ENCODE results near the gene TRIM47.
"Not testable (repeated sequence)": the region's sequence is repeated elsewhere in the genome, so short reads cannot be mapped to it uniquely, and the experiment has no call there.

TRIM47 gene

DNA sequence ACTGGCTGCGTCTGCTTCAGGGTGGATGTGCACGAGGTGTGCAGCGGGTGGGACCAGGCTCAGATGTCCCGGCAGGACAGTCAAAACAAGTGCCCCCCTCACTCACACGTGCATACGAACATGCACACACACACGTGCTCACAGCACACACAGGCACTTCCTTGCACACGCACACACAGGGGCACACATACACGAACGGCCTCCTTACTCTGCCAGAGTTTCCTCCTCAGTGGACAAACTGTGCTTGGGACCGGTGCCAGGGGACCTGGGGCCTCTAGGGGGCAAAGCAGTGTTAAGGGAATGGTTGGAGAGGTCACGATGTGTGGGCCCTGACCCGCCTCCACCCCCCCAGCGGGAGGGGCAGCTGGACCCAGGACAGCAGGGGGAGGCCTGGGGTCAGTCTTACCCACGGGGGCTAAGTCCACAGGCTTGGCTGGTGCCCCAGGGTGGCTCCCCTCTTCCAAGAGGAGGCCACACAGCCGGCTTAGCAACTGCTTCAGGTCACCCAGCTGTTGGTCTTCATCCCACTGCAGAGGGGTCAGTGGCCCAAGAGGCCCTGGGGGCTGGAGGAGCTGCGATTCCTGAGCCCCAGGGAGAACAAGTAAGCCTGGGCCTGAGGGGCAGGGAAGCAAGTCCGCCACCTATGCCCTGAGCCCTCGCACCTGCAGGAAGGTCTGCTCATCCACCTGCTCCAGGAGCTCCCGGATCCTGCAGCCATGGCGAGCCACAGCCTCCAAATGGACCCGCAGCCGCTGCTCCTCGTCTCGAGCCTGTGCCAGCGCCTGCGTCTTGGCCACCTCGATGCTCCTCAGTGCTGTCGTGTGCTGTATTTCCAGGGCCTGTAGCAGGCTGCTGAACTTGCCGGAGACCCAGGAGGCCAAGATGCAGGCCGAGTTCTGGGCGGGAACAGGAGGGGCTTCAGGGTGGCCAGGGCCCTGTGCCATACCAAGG, 13.5 kb upstream of the TRIM47 start:
- no peak for DNase-seq (ENCODE audit: low read depth)

DNA sequence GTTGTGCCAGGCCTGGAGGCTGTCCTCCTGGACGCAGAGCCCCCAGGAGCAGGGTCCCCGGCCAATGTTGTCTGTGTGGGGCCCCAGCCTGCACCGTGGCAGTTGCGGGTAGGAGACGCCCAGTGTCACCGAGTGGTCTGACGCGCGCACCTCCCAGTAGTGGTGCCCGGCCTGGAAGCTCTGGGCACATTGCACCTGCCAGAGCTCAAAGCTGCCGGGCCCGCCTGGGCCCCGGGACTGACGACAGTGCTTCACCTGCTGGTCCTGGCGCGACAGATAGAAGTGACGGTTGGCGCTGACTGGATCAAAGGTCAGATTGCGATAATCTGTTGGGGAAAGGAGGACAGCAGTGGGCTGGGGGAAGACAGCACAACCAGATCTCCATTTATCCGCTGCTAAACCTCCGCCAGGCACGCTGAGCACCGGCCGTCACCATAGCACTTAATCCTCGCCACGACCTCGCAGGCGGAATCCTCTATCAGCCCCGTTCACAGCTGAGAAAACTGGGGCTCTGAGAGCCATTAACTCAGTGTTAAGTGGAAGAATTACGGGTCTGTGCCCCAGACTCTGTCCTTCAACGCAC, 12.7 kb upstream of the TRIM47 start:
- DNase-seq (ENCODE audit: low read depth): no peak

DNA sequence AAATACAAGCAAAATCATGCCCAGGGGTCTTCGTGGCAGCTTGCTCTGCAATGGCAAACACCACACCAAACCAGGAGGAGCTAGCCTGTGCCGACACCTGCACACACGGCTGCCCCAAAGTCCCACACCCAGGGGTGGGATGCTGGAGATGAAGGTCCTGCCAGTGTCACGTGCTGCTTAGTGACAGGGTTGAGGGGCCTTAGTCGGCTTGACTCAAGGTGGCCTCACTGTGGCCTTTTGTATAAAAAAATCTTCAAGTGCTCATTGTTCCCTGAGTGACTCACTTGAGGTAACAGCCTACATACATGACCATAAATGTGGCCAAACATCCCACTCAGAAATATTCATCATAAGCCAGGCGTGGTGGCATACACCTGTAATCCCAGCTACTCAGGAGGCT, 11.1 kb upstream of the TRIM47 start:
- DNase-seq (ENCODE audit: low read depth): no peak

DNA sequence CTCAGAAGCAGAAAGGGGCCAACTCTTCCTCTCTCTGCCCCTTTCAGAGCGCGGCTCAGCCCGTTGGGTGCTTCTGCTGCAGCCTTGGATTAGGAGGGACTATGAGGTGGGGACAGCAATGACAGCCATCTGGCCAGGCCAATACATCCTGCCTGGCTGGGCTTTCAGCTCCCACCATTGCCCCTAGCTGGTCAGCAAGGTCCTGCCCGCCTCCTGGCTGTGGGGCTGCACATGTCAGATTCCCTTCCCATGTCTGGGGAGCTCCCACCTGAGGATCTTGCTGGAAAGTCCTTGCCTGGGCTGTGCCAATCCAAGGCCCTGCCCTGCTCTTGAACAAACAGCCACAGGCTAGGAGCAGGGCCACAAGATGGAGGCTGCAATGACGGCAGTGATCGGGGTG, 10.1 kb upstream of the TRIM47 start:
- DNase-seq (ENCODE audit: low read depth): no peak

- not testable (repeated sequence) for DNase-seq (ENCODE audit: low read depth)
These were observed 7.5 kb upstream of the TRIM47 start for GRCh38 chr17:75885860-75886259.

DNA sequence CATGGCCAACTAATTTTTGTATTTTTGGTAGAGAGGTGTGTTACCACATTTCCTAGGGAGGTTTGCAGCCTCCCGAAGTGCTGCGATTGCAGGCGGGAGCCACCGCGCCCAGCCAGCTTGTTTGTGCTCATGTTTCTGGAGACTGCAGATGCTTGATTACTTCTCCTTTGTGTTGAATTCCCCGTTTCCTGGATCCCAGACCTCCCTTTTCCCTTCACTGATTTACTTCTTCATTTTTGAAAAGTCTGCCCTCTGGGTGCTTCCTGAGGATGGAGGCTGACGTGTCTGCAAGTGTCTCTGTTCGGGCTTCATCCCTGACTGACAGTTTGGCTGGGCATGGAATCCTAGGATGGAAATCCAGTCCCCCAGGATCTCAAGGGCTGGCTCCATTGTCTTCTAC, 7.0 kb upstream of the TRIM47 start:
- DNase-seq (ENCODE audit: low read depth): no peak

- DNase-seq (ENCODE audit: low read depth): no peak
These were observed 3.5 kb upstream of the TRIM47 start for GRCh38 chr17:75881678-75882454.

GRCh38 chr17:75880266-75880665, 1.9 kb upstream of the TRIM47 start:
- no peak for DNase-seq (ENCODE audit: low read depth)

GRCh38 chr17:75877752-75878173, 618 bp downstream of the TRIM47 start:
- DNase-seq (ENCODE audit: low read depth): peak; percentile 74

DNA sequence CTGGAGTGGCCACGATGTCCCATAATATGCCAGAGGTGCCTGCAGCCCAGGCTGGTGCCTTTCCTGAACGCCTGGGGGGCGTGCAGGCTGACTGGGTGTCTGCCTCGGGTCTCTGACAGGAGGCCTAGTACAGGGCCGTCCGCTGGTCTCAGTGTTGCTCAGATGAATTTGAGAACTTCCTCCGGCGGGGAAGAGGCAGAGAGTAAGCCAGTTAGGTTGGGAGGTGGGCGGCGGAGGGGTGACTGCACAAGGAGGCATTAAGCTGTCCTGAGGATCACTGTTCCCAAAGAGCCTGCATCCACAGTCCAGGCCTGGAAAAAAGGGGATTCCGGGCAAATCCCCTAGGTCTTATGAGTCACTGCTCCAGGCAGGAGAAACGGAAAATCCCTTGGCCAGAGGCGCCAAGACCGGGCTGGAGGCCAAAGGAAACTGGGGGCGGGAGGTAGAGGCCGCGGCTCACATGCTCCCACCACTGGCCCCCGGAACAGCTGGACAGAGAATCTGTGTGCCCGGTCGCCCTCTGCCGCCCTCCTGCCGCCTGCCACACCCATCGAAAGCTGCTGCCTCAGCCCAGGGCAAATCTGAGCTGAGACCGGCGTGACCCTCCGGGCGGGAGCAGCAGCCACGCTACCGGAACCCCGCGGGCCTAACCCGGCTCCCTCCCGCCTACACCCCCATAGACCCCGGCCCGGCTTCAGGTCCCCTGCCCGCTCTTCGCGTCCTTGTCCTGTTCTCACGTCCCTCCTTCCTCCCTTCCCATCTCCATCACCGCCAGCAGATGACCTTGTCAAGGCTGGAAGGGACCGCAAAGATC, 1.2 kb downstream of the TRIM47 start:
- DNase-seq (ENCODE audit: low read depth): peak; percentile 38

- peak; percentile 65 for DNase-seq (ENCODE audit: low read depth)
These were observed 2.0 kb downstream of the TRIM47 start for GRCh38 chr17:75876190-75876937.

- DNase-seq (ENCODE audit: low read depth): no peak
These were observed 2.5 kb downstream of the TRIM47 start for GRCh38 chr17:75875940-75876189.

DNA sequence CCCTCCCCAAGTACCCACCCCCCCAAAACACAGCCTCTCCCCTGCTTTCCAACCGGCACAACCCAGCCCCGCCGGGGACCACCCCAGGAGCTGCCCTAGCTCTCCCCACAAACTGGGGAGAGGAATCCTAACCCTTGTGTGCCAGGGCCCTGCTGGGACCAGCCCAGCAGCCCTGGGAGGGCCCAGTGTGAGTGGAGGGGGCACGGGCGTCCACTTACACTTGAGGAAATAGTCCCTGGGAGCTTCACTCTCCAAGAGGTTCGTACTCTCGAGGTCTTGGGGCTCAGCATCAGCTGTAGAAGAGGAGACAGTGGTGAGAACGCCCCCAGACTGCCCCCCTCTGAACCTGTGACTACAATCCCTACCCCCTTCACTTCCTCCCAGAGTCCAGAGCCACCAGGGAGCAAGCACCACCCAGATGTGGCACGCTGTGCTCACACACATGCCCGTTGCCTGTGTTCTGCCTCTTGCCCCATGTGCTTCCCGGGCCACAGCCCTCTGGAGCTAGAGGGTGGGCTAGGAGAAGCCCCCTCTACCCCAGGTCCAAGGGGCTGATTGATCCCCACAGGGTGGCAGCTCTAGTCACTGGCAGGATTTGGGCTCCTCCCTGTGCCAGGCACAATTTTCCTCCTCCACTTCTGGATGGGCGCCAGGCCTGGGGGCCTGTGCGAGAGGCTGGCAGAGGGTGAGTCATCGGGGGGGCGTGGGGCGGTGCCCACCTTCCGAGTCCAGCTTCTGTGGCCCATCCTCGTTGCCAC, 3.0 kb downstream of the TRIM47 start:
- no peak for DNase-seq (ENCODE audit: low read depth)

DNA sequence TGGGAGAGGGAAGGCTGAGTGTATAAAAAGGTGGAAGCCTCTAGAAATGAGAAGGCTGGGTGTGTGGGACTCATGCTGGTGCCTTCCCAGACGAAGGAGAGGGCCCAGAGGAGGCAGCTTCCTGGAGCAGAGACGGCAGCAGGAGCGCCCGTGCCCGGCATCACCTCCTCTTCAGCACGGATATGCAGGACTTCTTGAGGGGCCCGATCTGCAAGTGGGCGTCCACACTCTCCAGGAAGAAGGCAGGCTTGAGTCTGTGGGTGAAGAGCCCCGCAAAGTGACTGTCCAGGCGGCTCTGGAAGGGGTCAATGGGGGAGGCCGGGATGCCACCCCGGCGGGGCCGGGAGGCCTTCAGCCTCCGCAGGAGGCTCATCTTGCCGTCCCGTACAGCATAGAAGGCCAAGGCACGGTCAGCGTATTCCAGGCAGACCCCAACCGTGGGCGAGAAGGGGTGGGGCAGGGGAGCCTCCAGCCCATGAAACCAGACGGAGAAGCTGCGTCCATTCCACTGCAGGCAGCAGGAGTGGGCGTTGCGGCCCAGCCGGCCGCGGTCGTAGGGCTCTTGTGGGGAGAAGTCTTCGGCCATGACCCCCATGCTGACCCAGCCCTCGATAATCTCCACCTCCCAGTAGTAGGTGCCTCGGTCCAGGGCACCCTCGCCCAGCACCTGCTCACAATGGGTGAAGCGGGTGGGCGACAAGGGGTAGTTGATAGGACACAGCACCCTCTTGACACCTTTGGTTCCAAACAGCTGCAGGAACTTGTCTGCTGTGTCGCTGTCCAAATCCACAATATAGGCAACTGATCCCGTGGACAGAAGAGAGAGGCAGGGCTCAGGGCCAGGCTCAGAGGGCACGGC, 3.8 kb downstream of the TRIM47 start:
- DNase-seq (ENCODE audit: low read depth): no peak

GRCh38 chr17:75873587-75874322, 4.6 kb downstream of the TRIM47 start:
- no peak for DNase-seq (ENCODE audit: low read depth)

DNA sequence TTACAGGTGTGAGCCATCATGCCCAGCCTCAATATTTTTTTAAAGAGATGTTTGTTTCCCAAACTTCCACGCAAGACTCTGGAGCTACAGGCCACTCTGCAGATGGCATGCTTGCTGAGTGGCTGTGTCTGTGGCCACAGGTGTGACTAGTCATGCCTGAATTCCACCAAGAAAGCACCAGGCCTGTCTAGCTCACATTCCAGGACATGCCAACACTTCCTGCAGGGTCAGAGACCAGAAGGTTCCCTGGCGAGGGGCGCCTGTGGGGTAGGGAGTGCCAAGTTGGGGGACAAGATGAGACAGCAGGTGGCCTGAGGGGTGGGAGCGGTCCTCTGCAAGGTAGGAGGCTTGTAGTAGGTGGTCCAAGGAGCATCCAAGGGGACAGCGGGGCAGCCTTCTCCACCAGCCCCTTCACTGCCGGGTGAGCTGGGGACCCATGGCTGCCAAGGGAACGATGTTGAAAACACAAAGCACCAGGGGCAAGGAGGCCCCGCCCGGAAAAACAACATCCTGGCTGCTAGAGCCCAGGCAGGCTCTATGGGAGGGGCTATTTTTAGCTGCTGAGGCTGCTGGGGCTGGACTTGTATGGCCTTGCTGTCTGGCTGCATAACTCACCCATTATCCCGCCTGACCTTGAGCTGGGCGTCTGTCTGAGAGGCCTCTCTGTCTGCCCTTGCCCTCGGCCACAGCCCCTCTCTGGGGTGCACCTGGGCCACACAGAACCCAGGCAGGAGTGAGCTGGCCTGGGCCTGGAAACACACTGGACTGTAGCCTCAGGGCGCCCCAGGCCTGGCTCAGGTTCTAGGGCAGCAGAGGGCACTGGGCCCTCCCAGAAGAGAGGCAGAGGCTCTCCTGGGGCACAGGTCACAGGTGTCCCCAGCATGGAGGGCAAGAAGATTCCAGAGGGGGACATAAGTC, 5.7 kb downstream of the TRIM47 start:
- no peak for DNase-seq (ENCODE audit: low read depth)

- not testable (repeated sequence) for DNase-seq (ENCODE audit: low read depth)
These were observed 8.2 kb downstream of the TRIM47 start for GRCh38 chr17:75870228-75870627.

Data from activated T-cell treated with anti-CD3 and anti-CD28 coated beads for 48 hours (primary cell).